Stimulated activated CD4-positive, alpha-beta T cell treated with anti-CD3 and anti-CD28 coated beads, Interleukin-1b, Interleukin-23, amount 100 ng/mL, for 1 hour (primary cell): Measurements from ENCODE around the gene IMMP2L.

Experiments used
- DNase-seq, 2 donors: peaks; one replicate each; pipeline ENCODE4 v3.0.0-alpha.2; 2020; ENCODE audit warnings: low read depth in 2 of 2

Gene IMMP2L

GRCh38 chr7:111103678-111104274 lies 458.5 kb downstream of the IMMP2L start:
- DNase-seq = no peak

- no peak for DNase-seq
Measured at GRCh38 chr7:111103136-111103535, 459.2 kb downstream of the IMMP2L start.

GRCh38 chr7:111101856-111102646 lies 460.2 kb downstream of the IMMP2L start:
- DNase-seq = no peak

GRCh38 chr7:111098926-111099250 lies 463.4 kb downstream of the IMMP2L start:
- DNase-seq = no peak

- DNase-seq = peak in 1 of 2 donors; percentile 29
Measured at GRCh38 chr7:111098011-111098925, 464.0 kb downstream of the IMMP2L start.

GRCh38 chr7:111096997-111097396 lies 465.3 kb downstream of the IMMP2L start:
- no peak for DNase-seq

GRCh38 chr7:111094419-111094818 lies 467.9 kb downstream of the IMMP2L start:
- DNase-seq = no peak

- no peak for DNase-seq
Measured at GRCh38 chr7:111093496-111093895, 468.8 kb downstream of the IMMP2L start.

- no peak for DNase-seq
Measured at GRCh38 chr7:111092406-111093236, 469.7 kb downstream of the IMMP2L start.

GRCh38 chr7:111091593-111092358 lies 470.5 kb downstream of the IMMP2L start:
- DNase-seq = no peak

- DNase-seq = no peak
Measured at GRCh38 chr7:111090846-111091245, 471.4 kb downstream of the IMMP2L start, which contains the start of gene LRRN3. Gene LRRN3, plus strand, starts transcription at chr7:111091127. Its CDS starts 31,646 bp downstream, at chr7:111122773.

GRCh38 chr7:111089822-111090426 lies 472.4 kb downstream of the IMMP2L start:
- DNase-seq = no peak

GRCh38 chr7:111088328-111088727 lies 474.0 kb downstream of the IMMP2L start:
- DNase-seq = no peak

GRCh38 chr7:111086532-111086931 lies 475.8 kb downstream of the IMMP2L start:
- DNase-seq = no peak

GRCh38 chr7:111085356-111085755 lies 476.9 kb downstream of the IMMP2L start:
- DNase-seq = no peak

GRCh38 chr7:111083413-111083812 lies 478.9 kb downstream of the IMMP2L start:
- DNase-seq = no peak

- no peak for DNase-seq
Measured at GRCh38 chr7:111082351-111082750, 479.9 kb downstream of the IMMP2L start.

GRCh38 chr7:111081546-111082267 lies 480.6 kb downstream of the IMMP2L start:
- no peak for DNase-seq

- DNase-seq = no peak
Measured at GRCh38 chr7:111080495-111081105, 481.7 kb downstream of the IMMP2L start.
